ENCODE results near the gene COPS8. TPM values are rescaled to one million over a fixed set of nuclear protein-coding genes. Genes with fewer than 3 reads are reported as not detected.
A peak's percentile ranks its signal among the peaks of the same experiment; 100 is the strongest.

Gene COPS8
- total and polyA plus RNA-seq, 2 experiments from 2014 or later = 99.7 to 139 TPM

DNA sequence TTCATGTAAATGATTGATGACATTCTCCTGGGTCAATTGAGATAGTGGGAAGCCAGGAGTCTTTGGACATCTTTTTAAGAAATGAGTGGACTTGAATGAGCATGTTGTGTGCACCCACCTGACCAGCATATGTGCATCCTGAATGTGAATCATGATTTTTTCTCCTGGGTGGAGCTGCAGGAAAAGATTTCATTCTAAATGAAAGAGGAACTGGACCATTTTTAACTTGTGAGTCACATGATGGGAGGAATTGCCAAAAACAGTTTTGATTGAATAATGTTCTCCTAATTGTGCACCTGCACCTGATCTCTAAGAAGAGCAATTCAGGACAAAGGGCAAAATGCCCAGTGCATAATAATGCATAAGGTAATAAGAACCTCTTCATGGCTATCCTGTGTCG is 32.3 kb downstream of the COPS8 start:
- no peaks in the 10 kb centered on the region for H3K27me3 ChIP-seq
- H3K9me3 ChIP-seq (ENCODE audit: low read depth) = no peaks in the 10 kb centered on the region
- no peaks in the 10 kb centered on the region for H3K36me3 ChIP-seq
- TF ChIP-seq, protein P1, sequence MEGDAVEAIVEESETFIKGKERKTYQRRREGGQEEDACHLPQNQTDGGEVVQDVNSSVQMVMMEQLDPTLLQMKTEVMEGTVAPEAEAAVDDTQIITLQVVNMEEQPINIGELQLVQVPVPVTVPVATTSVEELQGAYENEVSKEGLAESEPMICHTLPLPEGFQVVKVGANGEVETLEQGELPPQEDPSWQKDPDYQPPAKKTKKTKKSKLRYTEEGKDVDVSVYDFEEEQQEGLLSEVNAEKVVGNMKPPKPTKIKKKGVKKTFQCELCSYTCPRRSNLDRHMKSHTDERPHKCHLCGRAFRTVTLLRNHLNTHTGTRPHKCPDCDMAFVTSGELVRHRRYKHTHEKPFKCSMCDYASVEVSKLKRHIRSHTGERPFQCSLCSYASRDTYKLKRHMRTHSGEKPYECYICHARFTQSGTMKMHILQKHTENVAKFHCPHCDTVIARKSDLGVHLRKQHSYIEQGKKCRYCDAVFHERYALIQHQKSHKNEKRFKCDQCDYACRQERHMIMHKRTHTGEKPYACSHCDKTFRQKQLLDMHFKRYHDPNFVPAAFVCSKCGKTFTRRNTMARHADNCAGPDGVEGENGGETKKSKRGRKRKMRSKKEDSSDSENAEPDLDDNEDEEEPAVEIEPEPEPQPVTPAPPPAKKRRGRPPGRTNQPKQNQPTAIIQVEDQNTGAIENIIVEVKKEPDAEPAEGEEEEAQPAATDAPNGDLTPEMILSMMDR (IDR thresholded peaks at IDR 0.05; ENCODE audit: low read depth, low read length) = no peak
- no peaks in the 10 kb centered on the region for H3K4me1 ChIP-seq (ENCODE audit: low read depth)
- no peak overlapping the region for H3K27ac ChIP-seq
- DNase-seq (ENCODE audit: low read depth in 1 of 2, low spot score in 1 of 2) = no peak
- no peak overlapping the region for H3K4me3 ChIP-seq

DNA sequence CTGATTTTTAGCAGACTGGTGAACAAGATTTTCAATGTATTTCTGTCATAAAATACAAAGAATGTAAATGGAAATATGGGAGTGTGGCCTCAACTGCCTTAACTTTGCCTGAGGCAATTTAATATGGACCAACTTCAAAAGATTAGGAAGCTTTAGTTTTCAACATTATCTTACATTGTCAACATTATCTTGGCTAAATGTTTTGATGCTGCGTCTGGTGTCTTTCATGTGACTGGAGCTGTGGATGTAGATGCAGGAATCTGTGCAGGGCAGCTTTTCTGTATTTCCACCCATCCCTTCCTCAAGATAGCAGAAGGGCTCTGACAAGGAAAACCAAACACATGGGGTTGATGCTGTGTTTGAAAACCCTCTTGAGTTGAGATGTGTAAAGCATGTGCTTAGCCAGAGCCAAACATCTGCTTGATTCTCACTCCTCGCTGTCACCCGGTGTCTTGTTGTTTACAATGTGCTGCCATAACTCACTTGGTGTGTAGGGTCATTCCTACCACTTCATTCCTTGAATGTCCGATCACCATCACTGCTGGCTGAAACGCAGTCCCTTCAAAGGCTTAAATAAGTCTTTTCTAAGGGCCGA is 33.0 kb downstream of the COPS8 start:
- Histone ChIP-seq H3K4me3 (no peak overlapping the region), H3K9me3 (ENCODE audit: low read depth) (no peaks in the 10 kb centered on the region), H3K36me3 (no peaks in the 10 kb centered on the region), H3K4me1 (ENCODE audit: low read depth) (no peaks in the 10 kb centered on the region), H3K27ac (no peak overlapping the region), H3K27me3 (no peaks in the 10 kb centered on the region)
- DNase-seq (ENCODE audit: low read depth in 1 of 2, low spot score in 1 of 2) = peak in 1 of 2 donors; percentile 8
- TF ChIP-seq, protein P1 (IDR thresholded peaks at IDR 0.05; ENCODE audit: low read depth, low read length) = no peak

DNA sequence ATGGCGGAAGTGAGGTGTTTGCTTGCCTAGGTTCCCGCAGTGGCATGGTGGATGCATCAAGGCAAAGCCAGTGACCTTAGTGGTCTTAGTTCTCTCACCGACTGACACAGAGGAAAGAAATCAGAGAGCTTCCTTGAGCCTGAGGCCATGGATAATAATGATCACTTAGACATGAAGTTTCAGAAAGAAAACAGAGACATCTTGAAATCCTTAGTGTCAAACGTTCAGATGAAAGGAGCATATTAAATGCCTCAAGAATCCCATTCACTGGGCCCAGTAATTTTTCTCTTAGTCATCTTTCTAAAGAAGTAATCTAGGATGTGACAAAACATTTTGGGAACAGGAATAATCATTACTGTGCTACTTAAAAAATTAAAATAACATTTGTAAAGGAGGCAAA is 35.2 kb downstream of the COPS8 start:
- Histone ChIP-seq H3K27me3 (no peaks in the 10 kb centered on the region), H3K4me3 (no peak overlapping the region), H3K27ac (no peak overlapping the region), H3K36me3 (no peaks in the 10 kb centered on the region), H3K9me3 (ENCODE audit: low read depth) (no peaks in the 10 kb centered on the region), H3K4me1 (ENCODE audit: low read depth) (no peaks in the 10 kb centered on the region)
- DNase-seq (ENCODE audit: low read depth in 1 of 2, low spot score in 1 of 2) = no peak
- TF ChIP-seq, protein P1 (IDR thresholded peaks at IDR 0.05; ENCODE audit: low read depth, low read length) = no peak

DNA sequence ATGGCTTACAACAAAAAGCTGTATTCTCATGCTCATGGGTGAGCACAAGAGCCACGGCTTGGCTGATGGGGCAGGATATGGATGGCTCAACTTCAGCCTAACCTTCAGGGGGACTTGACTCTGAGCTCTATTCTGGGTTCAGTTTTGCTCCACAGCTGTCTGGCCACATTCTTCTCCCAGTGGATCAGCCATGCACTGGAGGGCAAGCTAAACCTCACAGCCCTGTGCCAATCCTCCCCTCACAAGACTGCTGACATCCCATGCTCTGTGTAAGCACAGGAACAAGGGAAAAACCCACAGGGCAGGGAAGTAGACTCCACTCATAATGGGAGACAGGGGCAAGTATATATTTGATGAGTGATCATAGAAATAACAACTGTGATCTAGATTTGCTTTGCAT is 35.6 kb downstream of the COPS8 start:
- no peaks in the 10 kb centered on the region for H3K36me3 ChIP-seq
- no peak overlapping the region for H3K27ac ChIP-seq
- no peaks in the 10 kb centered on the region for H3K27me3 ChIP-seq
- no peak overlapping the region for H3K4me3 ChIP-seq
- TF ChIP-seq, protein P1 (IDR thresholded peaks at IDR 0.05; ENCODE audit: low read depth, low read length) = no peak
- no peak for DNase-seq (ENCODE audit: low read depth in 1 of 2, low spot score in 1 of 2)
- H3K9me3 ChIP-seq (ENCODE audit: low read depth) = no peaks in the 10 kb centered on the region
- no peaks in the 10 kb centered on the region for H3K4me1 ChIP-seq (ENCODE audit: low read depth)

DNA sequence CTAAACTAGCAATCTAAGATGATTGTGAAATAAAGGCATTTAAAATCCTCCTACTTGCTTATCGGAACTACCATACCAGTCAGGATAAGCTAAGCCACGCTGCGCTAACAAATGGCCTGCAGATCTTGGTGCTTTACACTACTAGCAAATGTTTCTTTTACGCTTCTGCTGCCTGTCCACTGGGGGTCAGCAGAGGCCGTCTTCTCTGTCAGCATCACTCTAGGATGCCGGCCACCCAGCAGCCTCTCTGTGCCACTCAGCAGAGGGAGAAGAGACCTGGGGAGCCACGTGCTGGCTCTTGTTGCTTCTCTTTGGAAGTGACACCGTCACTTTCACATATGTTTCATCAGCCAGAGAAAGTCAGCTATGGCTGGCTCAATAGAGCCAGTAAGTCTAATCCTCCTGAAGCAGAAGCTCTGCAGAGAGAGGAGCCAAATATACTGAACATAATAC is 36.6 kb downstream of the COPS8 start:
- Histone ChIP-seq H3K4me3 (no peak overlapping the region), H3K27ac (no peak overlapping the region), H3K27me3 (no peaks in the 10 kb centered on the region), H3K36me3 (no peaks in the 10 kb centered on the region), H3K9me3 (ENCODE audit: low read depth) (no peaks in the 10 kb centered on the region), H3K4me1 (ENCODE audit: low read depth) (no peaks in the 10 kb centered on the region)
- TF ChIP-seq, protein P1 (IDR thresholded peaks at IDR 0.05; ENCODE audit: low read depth, low read length) = peak; percentile 54
- DNase-seq (ENCODE audit: low read depth in 1 of 2, low spot score in 1 of 2) = peak; percentile 27 to 85
